ENCODE data around the gene DVL3.

The DVL3 gene

DNA sequence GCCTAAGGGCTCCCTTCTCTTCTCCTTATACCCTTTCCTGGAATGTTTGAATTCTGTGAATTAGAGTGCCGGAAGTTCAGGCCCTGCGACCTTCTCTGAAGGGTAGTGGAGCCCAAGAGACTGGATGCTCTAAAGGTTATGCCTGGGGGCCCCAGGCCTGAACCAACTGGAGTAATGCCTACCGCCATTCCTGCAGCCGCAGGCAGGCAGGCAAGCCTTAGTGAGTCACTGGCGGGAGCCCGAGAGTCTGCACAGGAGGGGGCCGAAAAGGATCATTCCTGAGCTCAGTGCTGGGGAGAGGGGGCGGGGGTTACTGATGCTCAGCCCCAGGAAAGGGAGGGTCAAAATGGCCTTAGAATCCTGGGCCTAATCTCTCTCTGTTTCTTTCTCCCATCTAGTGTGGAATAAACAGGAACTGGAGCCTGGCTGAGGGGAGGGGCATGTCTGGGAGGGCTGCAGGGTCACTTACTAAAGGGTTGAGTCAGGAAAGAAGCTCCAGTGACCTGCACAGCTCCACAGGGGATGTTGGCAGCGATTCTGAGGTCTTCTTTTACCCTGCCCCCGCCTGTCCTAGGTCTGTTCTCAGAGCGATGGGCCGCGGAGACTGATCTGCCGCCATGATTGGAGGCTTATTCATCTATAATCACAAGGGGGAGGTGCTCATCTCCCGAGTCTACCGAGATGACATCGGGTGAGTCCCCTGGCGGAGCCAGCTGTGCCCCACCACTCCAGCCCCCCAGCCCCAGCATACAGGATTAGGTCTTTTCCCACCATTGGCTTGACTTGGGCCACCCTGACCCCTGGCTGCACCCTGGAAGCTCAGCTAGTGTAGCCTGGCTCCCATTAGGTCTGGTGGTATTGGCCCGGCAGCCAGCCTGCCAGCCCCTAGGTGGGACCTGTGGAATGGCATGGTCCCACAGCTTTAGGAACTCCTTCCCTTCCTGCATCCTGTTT, 21.5 kb downstream of the DVL3 start:
- DNase-seq (ENCODE audit: low spot score) = peak; percentile 50

DNA sequence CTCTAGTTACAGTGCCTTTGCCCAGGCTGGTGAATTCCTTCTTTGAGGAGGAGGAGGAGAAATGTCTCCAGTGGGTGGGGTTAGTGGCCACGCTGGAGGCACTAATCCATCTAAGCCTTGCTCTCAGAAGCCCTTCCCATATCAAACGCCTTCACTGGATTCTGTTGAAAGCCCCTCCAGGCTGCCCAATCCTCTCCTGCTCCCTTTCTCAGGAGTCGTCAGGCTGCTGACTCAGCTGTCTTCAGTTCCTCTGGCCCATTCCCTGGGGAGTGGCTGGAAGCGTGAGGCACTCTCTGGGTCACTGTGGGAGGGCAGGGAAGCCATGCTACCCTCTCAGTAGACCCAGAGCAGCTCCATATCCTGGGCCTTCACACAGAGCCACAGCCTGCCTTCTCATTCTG, 22.2 kb downstream of the DVL3 start:
- no peak for DNase-seq (ENCODE audit: low spot score)

DNA sequence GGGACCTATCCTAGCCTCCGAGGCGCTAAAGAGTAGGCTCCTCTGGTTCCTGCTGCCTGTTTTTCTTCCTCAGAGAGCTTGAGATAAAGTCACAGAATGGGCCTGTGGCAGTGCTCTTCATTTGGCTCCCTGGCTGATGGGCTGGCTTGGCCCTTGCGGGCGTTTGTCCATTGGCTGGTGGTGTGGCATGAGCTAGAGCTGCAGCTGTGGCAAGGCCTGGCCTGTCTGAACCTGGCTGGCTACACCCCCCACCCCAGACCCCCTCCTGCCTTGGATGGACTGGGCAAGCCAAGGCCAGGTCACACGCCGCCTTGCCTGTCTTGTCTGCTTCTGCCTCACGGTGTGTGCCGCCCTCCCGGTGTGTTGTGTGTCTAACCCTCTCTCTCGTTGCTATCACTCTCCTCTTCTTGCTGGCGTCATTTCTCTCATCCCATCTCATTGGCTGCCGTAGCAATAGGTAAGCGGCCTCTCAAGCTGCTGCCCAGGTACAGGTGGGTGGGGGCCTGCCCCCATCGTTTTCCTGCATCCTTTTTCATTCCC, 22.7 kb downstream of the DVL3 start:
- no peak for DNase-seq (ENCODE audit: low spot score)

DNA sequence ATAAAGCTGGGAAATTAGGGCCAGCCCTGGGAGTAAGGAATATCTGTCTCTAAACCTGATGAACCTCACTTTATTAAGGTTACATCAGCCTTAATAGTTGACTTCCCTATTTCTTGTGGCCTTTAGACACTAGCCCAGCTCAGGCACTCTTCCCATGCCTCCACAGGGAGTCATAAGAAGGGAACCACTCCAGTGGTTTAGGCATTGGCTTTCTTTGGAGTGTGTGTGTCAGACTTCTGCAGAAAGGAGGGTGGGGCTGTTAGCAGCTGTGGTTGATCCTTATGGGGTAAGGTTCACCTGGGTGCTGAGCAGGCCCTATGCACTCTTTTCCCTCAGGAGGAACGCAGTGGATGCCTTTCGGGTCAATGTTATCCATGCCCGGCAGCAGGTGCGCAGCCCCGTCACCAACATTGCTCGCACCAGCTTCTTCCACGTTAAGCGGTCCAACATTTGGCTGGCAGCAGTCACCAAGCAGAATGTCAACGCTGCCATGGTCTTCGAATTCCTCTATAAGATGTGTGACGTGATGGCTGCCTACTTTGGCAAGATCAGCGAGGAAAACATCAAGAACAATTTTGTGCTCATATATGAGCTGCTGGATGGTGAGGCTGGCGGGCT, 23.5 kb downstream of the DVL3 start:
- DNase-seq (ENCODE audit: low spot score) = no peak

DNA sequence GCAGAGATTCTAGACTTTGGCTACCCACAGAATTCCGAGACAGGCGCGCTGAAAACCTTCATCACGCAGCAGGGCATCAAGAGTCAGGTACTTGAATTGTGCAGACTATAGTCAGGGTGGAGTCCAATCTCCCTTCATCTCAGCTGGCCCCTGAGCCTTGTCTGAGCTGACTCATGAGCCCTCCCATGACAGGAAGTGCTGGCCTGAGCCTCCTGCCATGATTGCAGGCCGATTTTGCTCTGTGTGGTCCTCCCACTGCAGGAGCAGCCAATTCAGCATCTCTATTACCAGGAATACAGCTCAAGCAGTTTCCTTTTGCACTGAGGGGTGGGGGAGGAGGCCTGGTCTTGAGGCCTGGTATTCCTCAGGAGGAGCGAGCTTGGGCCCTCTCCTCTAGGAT, 25.0 kb downstream of the DVL3 start:
- no peak for DNase-seq (ENCODE audit: low spot score)

DNA sequence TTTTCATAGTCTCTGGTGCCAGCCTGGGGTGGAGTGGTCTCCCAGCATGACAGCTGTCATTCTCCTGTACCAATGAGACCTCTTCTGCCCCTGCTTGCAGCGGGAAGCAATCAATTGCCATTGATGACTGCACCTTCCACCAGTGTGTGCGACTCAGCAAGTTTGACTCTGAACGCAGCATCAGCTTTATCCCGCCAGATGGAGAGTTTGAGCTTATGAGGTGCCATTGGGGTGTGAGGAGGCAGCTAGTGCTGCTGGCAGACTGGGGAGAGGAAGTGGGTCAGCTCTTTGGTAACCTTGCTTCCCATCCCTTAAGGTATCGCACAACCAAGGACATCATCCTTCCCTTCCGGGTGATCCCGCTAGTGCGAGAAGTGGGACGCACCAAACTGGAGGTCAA, 26.4 kb downstream of the DVL3 start:
- DNase-seq (ENCODE audit: low spot score) = no peak

- DNase-seq (ENCODE audit: low spot score) = no peak
Measured at GRCh38 chr3:184183679-184184078, 28.5 kb downstream of the DVL3 start.

- DNase-seq (ENCODE audit: low spot score) = no peak
Measured at GRCh38 chr3:184184546-184185230, 29.5 kb downstream of the DVL3 start.

DNA sequence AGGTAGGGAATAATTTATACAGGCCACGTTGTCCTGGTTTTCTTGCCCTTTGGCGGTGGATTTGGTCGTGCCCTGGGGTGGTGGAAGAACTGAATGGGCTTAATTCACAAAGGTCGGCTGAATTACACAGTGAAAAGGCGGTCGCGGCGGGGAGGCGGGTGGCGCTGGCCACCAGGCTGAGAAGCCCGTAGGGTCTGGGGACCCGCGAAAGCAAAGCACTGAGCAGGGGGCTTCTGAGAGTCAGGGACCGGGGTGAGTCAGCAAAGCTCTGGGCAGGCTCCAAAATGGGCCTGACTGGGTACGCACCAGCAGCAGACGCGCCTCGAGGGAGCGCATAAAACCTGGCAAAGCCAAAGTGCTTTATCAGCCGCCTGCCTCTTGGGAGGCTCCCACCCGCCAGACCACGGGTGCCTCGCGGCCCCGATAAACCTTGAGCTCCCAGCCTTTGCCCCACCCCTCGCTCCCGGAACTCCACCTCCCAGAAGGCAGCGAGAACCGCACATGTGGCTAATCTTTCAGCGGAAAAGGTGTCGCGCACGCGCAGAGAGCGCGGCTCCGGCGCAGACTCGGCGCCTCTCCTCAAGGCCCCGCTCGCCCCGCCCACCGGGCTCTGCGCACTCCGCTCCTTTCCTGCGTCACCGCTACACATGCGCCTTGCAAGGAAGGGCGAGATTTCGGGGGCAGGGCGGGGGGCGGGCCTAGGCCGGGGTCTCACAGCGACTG, 30.4 kb downstream of the DVL3 start:
- peak; percentile 99 for DNase-seq (ENCODE audit: low spot score)

DNA sequence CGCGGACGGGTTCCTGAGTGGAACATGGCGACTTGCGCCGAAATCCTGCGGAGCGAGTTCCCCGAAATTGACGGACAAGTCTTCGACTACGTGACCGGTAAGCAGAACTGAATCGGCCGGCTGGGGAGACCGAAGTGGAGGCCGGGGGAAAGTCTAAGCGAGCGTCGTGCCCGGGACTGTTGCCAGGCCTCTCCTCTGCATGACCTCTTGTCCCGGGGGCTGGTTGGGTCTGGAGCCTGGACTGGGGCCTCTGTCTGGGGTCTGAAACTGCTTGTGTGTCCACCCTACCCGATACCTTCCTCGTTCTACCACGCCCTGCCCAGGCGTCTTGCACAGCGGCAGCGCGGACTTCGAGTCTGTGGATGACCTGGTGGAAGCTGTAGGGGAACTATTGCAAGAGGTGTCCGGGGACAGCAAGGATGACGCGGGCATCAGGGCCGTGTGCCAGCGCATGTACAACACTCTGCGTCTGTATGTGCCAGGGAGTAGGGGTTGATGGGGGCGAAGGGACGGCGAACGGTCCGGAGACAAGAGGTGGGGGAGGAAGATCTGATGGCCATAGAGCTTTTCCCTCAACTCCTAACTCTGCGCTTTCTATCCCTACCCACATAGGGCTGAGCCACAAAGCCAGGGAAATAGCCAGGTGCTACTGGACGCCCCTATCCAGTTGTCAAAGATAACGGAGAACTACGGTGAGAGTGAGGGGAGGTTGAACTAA, 31.2 kb downstream of the DVL3 start, which contains the start of gene ABCF3:
ABCF3 (plus strand) TSS at position 16 of the 718 bp plus-strand sequence; CDS start at position 25, 9 bp downstream.
- no peak for DNase-seq (ENCODE audit: low spot score)

DNA sequence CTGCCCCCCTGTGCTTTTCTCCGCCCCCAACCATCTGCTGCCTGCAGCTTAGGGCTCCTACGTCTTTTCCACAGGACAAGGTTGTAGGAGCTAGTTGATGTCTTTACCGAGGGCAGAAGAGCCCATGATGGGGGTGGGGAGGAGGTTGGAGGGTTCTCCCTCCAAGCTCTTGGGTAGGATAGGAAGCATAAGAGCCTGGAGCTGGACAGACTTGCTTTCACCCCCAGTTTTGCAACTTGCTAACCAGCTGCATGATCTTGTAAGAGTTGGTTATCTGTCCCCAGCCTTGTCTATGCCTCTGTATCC, 31.7 kb downstream of the DVL3 start:
- DNase-seq (ENCODE audit: low spot score) = no peak

GRCh38 chr3:184188080-184188479, 32.9 kb downstream of the DVL3 start:
- DNase-seq (ENCODE audit: low spot score) = no peak

DNA sequence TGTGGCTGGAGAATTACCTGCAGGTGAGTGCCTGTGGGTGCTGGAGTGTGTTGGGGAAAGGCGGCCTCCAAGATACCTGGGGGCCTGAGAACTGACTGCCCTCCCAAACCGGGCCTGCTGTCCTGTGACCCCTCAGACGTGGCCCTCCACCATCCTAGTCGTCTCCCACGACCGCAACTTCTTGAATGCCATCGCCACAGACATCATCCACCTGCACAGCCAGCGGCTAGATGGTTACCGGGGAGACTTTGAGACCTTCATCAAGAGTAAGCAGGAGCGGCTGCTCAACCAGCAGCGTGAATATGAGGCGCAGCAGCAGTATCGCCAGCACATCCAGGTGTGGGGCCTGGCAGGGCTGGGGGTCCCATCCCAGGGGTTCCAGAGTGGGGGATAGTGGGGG, 34.2 kb downstream of the DVL3 start:
- DNase-seq (ENCODE audit: low spot score) = no peak

- DNase-seq (ENCODE audit: low spot score) = no peak
Measured at GRCh38 chr3:184192889-184193288, 37.7 kb downstream of the DVL3 start.

DNA sequence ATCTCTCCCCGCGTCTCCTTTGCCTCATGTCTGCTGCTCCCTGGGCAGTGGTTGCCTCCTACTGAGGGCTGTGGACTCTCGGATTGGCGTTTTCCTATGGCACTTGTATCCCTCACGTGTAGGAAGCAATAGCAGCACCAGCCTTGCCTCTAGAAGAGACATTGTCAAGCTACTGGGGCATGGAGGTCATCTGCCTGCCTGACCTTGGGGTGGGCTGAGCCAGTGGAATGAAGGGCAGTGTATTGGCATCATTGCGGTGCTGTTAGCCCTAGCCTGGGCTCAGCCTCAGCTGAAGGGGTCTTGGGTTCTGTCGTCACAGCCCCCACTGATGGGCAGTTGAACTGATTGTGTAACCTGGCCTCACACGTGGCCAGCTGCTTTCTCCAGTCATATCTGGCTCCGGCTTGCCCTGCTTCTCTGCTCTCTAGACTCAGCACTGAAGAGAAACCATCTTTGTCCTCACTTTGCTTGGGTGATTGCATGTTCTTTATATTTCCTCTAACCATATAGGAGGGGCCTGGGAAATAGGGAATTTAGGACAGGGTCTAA, 38.9 kb downstream of the DVL3 start:
- no peak for DNase-seq (ENCODE audit: low spot score)

- DNase-seq (ENCODE audit: low spot score) = no peak
Measured at GRCh38 chr3:184196536-184196935, 41.4 kb downstream of the DVL3 start.

DNA sequence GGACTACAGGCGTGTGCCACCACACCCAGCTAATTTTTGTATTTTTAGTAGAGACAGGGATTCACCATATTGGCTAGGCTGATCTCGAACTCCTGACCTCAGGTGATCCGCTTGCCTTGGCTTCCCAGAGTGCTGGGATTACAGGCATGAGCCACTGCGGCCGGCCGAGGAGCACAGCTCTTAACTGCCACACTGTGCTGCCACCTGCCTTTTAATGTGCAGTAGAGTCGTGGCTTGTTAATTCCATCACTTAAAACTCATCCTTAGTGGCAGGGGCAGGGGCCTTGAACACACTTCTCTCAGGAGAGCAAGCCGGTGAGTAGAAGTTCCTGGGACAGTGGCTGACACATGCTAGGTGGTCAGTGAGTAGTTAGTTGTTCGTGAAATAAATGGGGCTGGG, 43.3 kb downstream of the DVL3 start:
- DNase-seq (ENCODE audit: low spot score) = no peak

DNA sequence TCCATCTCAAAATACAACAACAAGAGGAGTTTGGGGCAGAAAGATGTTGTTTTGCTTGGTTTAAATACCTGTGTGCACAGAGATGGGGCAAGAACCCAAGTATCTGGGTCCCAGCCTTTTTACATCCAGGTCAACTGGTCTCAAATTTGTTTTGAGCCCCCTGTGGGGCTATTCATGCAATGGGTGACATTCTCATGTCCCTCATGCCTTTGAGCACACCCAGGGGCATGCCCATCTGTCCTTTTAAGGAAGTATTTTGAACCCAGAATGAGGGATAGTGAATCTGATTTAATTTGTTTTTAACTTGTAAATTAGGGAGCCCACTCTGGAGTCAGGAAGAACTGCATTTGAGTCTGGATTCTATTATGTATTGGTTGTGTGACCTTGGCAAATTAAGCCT, 45.6 kb downstream of the DVL3 start:
- no peak for DNase-seq (ENCODE audit: low spot score)

DNA sequence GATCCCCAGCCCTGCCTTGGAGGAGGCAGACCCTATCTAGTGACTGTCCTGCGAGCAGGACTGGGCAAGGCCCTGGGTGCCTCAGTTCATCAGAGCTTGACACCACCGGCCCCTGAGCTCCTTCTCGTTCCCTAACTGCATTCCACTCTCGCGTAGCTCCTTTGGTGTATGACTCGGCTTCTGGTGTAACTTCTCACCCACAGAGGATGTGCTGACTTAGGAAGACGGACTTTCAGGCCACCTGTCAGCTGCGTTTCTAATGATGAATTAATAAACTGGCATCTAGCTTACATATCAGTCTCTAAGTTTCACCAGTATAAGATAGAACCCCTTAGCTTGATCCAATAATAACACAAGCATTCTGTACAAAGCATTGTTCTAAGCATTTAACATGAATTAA, 48.3 kb downstream of the DVL3 start:
- no peak for DNase-seq (ENCODE audit: low spot score)

DNA sequence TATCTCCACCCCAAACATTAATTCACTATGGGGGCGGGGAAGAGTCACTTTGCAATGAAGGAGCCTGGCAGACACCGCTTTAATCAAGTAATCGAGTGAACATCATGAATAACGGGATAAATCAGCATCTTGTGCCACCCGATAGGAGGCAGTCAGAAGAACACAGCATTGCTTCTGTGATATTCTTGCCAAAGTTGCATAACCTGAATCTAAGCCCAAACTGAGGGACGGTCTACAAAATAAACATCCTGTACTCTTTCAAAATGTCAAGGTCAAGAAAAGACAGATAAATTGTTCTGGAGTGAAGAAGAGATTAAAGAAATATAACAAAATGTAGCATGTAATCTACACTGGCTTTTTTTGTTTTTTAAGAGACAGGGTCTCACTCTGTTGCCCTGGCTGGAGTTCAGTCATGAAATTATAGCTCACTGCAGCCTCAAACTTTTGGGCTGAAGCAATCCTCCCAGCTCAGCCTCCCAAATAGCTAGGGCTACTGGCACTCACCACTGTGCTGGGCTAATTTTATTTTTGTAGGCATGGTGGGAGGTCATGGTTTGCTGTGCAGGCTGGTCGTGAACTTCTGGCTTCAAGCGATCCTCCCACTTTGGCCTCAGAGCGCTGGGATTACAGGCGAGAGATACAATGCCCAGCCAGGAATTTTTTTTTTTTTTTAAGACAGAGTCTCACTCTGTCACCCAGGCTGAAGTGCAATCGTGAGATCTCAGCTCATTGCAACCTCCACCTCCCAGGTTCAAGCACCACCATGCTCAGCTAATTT, 54.2 kb downstream of the DVL3 start:
- no peak for DNase-seq (ENCODE audit: low spot score)
